Liver (tissue), 3 donors: Measurements from ENCODE around the gene MALRD1.

Experiments used
- RAD21 ChIP-seq, 2 donors: IDR thresholded peaks; 2 replicates each; pipeline ENCODE4 v1.6.1; 2016; ENCODE audit warnings: antibody characterized with exemption in 2 of 2, mild to moderate bottlenecking in 2 of 2
- SP1 ChIP-seq: IDR thresholded peaks from 2 replicates; pipeline ENCODE4 v1.6.1; 2018; ENCODE audit warnings: antibody characterized with exemption, mild to moderate bottlenecking
- YY1 ChIP-seq: IDR thresholded peaks from 2 replicates; pipeline ENCODE4 v1.6.1; 2016; ENCODE audit warnings: antibody characterized with exemption, mild to moderate bottlenecking
- TF ChIP-seq, protein P1 (sequence below): fragments of 150-350 bp; IDR thresholded peaks from 2 replicates; pipeline ENCODE4 v1.5.1; 2017; ENCODE audit warnings: improper control_type of control experiment, low read depth, low read length; ENCODE audit not compliant: missing input control
- TF ChIP-seq, protein P2 (sequence below): IDR thresholded peaks from 2 replicates; pipeline ENCODE4 v1.6.1; 2016; ENCODE audit warnings: antibody characterized with exemption, mild to moderate bottlenecking
- TF ChIP-seq, protein P3 (sequence below): IDR thresholded peaks from 2 replicates; pipeline ENCODE4 v1.6.1; 2016; ENCODE audit warnings: antibody characterized with exemption
- donor health status: healthy.
- donor health status: healthy.

DNA sequence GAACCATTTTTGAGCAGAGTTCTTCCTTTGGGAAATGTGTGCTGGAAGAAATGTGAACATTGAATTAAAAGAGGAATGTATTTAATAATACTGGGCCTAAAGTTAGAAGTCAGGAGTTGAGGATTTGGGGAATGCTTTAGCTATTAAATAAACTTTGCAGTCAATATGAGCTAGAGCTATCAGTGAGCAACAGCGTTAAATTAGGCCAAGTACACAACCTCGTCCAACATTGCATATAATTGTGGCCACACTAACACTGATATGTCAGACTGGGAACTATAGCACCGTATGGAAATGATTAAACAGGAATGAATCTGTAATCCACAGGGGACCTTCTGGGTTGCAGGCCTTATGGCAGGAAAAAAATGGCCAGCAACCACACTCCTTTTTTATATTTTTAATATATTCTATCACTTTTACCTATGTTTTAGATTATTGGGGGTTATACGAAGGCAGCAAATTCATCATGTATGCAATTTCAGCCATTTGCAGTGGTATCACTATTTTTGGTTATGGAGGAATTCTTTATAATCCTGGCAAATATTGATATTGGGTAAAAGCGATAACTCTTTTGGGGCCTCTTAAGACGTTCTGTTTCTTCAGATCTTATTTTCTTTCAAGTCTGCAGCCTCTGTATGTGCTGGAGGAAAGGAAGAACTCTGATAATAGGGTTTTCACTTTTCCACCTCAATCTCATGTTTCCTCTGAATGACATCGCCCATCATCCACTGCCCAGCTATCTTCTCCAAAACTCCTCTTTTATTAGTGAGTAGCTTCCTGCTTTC lies 531.4 kb downstream of the MALRD1 start:
- TF ChIP-seq, protein P1, sequence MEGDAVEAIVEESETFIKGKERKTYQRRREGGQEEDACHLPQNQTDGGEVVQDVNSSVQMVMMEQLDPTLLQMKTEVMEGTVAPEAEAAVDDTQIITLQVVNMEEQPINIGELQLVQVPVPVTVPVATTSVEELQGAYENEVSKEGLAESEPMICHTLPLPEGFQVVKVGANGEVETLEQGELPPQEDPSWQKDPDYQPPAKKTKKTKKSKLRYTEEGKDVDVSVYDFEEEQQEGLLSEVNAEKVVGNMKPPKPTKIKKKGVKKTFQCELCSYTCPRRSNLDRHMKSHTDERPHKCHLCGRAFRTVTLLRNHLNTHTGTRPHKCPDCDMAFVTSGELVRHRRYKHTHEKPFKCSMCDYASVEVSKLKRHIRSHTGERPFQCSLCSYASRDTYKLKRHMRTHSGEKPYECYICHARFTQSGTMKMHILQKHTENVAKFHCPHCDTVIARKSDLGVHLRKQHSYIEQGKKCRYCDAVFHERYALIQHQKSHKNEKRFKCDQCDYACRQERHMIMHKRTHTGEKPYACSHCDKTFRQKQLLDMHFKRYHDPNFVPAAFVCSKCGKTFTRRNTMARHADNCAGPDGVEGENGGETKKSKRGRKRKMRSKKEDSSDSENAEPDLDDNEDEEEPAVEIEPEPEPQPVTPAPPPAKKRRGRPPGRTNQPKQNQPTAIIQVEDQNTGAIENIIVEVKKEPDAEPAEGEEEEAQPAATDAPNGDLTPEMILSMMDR: no peak
- TF ChIP-seq, protein P2, sequence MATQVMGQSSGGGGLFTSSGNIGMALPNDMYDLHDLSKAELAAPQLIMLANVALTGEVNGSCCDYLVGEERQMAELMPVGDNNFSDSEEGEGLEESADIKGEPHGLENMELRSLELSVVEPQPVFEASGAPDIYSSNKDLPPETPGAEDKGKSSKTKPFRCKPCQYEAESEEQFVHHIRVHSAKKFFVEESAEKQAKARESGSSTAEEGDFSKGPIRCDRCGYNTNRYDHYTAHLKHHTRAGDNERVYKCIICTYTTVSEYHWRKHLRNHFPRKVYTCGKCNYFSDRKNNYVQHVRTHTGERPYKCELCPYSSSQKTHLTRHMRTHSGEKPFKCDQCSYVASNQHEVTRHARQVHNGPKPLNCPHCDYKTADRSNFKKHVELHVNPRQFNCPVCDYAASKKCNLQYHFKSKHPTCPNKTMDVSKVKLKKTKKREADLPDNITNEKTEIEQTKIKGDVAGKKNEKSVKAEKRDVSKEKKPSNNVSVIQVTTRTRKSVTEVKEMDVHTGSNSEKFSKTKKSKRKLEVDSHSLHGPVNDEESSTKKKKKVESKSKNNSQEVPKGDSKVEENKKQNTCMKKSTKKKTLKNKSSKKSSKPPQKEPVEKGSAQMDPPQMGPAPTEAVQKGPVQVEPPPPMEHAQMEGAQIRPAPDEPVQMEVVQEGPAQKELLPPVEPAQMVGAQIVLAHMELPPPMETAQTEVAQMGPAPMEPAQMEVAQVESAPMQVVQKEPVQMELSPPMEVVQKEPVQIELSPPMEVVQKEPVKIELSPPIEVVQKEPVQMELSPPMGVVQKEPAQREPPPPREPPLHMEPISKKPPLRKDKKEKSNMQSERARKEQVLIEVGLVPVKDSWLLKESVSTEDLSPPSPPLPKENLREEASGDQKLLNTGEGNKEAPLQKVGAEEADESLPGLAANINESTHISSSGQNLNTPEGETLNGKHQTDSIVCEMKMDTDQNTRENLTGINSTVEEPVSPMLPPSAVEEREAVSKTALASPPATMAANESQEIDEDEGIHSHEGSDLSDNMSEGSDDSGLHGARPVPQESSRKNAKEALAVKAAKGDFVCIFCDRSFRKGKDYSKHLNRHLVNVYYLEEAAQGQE: no peak
- TF ChIP-seq SP1: no peak
- no peak for TF ChIP-seq YY1
- TF ChIP-seq RAD21 (IDR thresholded peaks at IDR 0.05): no peak
- TF ChIP-seq, protein P3, sequence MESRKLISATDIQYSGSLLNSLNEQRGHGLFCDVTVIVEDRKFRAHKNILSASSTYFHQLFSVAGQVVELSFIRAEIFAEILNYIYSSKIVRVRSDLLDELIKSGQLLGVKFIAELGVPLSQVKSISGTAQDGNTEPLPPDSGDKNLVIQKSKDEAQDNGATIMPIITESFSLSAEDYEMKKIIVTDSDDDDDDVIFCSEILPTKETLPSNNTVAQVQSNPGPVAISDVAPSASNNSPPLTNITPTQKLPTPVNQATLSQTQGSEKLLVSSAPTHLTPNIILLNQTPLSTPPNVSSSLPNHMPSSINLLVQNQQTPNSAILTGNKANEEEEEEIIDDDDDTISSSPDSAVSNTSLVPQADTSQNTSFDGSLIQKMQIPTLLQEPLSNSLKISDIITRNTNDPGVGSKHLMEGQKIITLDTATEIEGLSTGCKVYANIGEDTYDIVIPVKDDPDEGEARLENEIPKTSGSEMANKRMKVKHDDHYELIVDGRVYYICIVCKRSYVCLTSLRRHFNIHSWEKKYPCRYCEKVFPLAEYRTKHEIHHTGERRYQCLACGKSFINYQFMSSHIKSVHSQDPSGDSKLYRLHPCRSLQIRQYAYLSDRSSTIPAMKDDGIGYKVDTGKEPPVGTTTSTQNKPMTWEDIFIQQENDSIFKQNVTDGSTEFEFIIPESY: no peak
